Measurements from ENCODE around the gene FBXO45. TPM values are rescaled to one million over a fixed set of nuclear protein-coding genes. Genes with fewer than 3 reads are reported as not detected.
A peak's percentile ranks its signal among the peaks of the same experiment; 100 is the strongest.

The FBXO45 gene
- total and polyA plus RNA-seq, 9 of the 15 experiments (the other 6 are each of a cell fraction or from before 2014, with no cell fraction given): 15.2 to 52.8 (median 37.0) TPM

DNA sequence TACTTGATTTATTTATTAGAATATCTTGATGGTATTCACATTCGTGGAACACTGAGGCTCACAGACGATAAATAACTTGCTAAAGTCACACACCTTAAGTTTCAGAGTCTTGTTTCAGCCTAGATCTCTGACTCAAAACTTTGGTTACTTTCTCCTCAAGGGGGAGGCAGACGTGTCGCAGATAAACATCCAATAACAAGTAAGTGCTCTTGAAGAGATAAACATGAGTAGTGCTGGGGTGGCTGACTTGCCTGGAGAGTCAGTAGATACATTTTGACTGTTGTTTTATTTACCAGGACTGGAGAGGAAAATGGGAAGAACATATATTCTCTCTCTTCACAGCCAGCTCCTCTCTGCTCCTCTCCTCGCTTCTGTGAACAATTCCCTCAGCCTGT, 31.3 kb downstream of the FBXO45 start:
- in situ Hi-C loops (cut with MboI) (loop anchor here (10.0 kb wide), 1 partner anchor 375 kb away; no protein-coding TSS in a partner anchor), intact Hi-C loops (cut with micrococcal nuclease) (no loop called here)
- Histone ChIP-seq H3K4me1 (replicated peaks in 1 of 2; ENCODE audit: control insufficient read depth in 2 of 2, insufficient read depth in 2 of 2, low read length in 2 of 2) (peaks cover 8 to 21% of the 10 kb centered on the region in 2 experiments; a peak in 4 of 5 replicates), H2AFZ (ENCODE audit: low read depth, low read length) (peak overlapping the region; percentile 60), H3K9ac (ENCODE audit: insufficient read depth in 1 of 2, low read depth in 2 of 2, low read length in 2 of 2) (no peak overlapping the region), H3K4me3 (no peak overlapping the region), H3K79me2 (ENCODE audit: control insufficient read depth, insufficient read depth, low read length) (no peaks in the 10 kb centered on the region), H3K4me2 (ENCODE audit: insufficient read depth, low read length) (peak overlapping the region; percentile 30; the same call in 1 of the 2 replicates), H3K27me3 (ENCODE audit: control insufficient read depth in 2 of 2, insufficient read depth in 2 of 2, low read length in 2 of 2) (no peaks in the 10 kb centered on the region), H3K36me3 (ENCODE audit: control insufficient read depth, insufficient read depth, low read length) (no peaks in the 10 kb centered on the region), H4K20me1 (replicated peaks; ENCODE audit: control insufficient read depth, insufficient read depth, low read length) (no peaks in the 10 kb centered on the region), H3K27ac (ENCODE audit: extremely low read depth, low read depth, low read length) (no peak overlapping the region; the same call in 2 of the 3 replicates), H3K9me1 (ENCODE audit: control insufficient read depth, insufficient read depth, low read length) (no peaks in the 10 kb centered on the region), H3K9me3 (replicated peaks; ENCODE audit: control insufficient read depth, insufficient read depth, low read depth, low read length) (no peaks in the 10 kb centered on the region)
- 9% methylated on average over 5 of the region's 5 CpGs for WGBS (ENCODE audit: insufficient coverage, low coverage, missing lambda C conversion rate)
- DNase-seq (ENCODE audit: extremely low read depth in 1 of 4, low spot score in 3 of 4) (peak in 2 of 4 experiments; percentile 58 to 70), ATAC-seq (peak; percentile 76), FAIRE-seq (peak; percentile 81)
- ChIA-PET POLR2A (no interaction called here), CTCF (ENCODE audit: low intra/inter-chr PET ratio) (interaction anchor here (0.6 kb wide), 2 partner anchors 81 to 588 kb away, joined by 3 read pairs; no protein-coding TSS in a partner anchor)
- no TSS peak for BruUV-seq (replicated peaks)
- TF ChIP-seq TEAD4 (IDR thresholded peaks at IDR 0.05; ENCODE audit: low read length) (peak; percentile 58; the same call in 1 of the 2 replicates), TEAD4 (CRISPR knock-in tag; IDR thresholded peaks at IDR 0.05; ENCODE audit: borderline replicate concordance) (no peak), EP300 (IDR thresholded peaks at IDR 0.05; ENCODE audit: low read length) (peak; percentile 30; the same call in 1 of the 2 replicates), FOSL1 (tag; conservative IDR thresholded peaks at IDR 0.05) (0 out of 2 replicates have a peak, but pooled peaks have one; percentile 60), ZNF561 (CRISPR knock-in tag; conservative IDR thresholded peaks at IDR 0.05) (no peak), HNRNPH1 (optimal IDR thresholded peaks at IDR 0.05; ENCODE audit: low read depth, low read length) (no peak), FOXJ2 (tag; IDR thresholded peaks at IDR 0.05) (0 out of 2 replicates have a peak, but pooled peaks have one; percentile 50), FOXA3 (CRISPR knock-in tag; conservative IDR thresholded peaks at IDR 0.05 in 1 of 2, IDR thresholded peaks at IDR 0.05 in 1 of 2) (peak in 1 of 2 experiments; percentile 60; a peak in 2 of 4 replicates), ZNF644 (tag; IDR thresholded peaks at IDR 0.05; ENCODE audit: low read depth) (no peak), ZFP1 (CRISPR knock-in tag; IDR thresholded peaks at IDR 0.05) (no peak), TBL1XR1 (IDR thresholded peaks at IDR 0.05; ENCODE audit: low read length in 2 of 2) (peak in 1 of 2 experiments; percentile 20; a peak in 1 of 4 replicates), ZEB2 (IDR thresholded peaks at IDR 0.05) (0 out of 2 replicates have a peak, but pooled peaks have one; percentile 43), SMARCE1 (IDR thresholded peaks at IDR 0.05) (peak; percentile 32; the same call in 1 of the 2 replicates), EGR1 (conservative IDR thresholded peaks at IDR 0.05) (no peak), TCF3 (CRISPR knock-in tag; IDR thresholded peaks at IDR 0.05) (peak; percentile 71), ZC3H11A (IDR thresholded peaks at IDR 0.05; ENCODE audit: low read depth, low read length) (no peak), RAD21 (CRISPR knock-in tag; conservative IDR thresholded peaks at IDR 0.05 in 1 of 2, IDR thresholded peaks at IDR 0.05 in 1 of 2) (peak in 1 of 2 experiments; percentile 10; a peak in 1 of 4 replicates), PTRF (tag; IDR thresholded peaks at IDR 0.05) (no peak), SOX6 (IDR thresholded peaks at IDR 0.05) (0 out of 2 replicates have a peak, but pooled peaks have one; percentile 20)
- TF ChIP-seq, protein P1, sequence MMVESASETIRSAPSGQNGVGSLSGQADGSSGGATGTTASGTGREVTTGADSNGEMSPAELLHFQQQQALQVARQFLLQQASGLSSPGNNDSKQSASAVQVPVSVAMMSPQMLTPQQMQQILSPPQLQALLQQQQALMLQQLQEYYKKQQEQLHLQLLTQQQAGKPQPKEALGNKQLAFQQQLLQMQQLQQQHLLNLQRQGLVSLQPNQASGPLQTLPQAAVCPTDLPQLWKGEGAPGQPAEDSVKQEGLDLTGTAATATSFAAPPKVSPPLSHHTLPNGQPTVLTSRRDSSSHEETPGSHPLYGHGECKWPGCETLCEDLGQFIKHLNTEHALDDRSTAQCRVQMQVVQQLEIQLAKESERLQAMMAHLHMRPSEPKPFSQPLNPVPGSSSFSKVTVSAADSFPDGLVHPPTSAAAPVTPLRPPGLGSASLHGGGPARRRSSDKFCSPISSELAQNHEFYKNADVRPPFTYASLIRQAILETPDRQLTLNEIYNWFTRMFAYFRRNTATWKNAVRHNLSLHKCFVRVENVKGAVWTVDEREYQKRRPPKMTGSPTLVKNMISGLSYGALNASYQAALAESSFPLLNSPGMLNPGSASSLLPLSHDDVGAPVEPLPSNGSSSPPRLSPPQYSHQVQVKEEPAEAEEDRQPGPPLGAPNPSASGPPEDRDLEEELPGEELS (CRISPR knock-in tag; IDR thresholded peaks at IDR 0.05; ENCODE audit: borderline replicate concordance): no peak
- TF ChIP-seq, protein P2, sequence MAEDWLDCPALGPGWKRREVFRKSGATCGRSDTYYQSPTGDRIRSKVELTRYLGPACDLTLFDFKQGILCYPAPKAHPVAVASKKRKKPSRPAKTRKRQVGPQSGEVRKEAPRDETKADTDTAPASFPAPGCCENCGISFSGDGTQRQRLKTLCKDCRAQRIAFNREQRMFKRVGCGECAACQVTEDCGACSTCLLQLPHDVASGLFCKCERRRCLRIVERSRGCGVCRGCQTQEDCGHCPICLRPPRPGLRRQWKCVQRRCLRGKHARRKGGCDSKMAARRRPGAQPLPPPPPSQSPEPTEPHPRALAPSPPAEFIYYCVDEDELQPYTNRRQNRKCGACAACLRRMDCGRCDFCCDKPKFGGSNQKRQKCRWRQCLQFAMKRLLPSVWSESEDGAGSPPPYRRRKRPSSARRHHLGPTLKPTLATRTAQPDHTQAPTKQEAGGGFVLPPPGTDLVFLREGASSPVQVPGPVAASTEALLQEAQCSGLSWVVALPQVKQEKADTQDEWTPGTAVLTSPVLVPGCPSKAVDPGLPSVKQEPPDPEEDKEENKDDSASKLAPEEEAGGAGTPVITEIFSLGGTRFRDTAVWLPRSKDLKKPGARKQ (CRISPR knock-in tag; IDR thresholded peaks at IDR 0.05): no peak
